GM12878 (cell line): Measurements from ENCODE around the gene TSPAN7. TPM values are rescaled to one million over a fixed set of nuclear protein-coding genes. Genes with fewer than 3 reads are reported as not detected.

Experiments used
- ATAC-seq: fragments of 200-7000 bp; cut with Tn5 transposase; 3 replicates; pipeline ENCODE4 v1.9.1; 2020; ENCODE audit warnings: mild to moderate bottlenecking, moderate library complexity
- BruUV-seq: library from RNA; stranded (reverse); fragments of 400-500 nt; replicated peaks from 2 replicates; lab custom pipeline; 2021; lab: Mats Ljungman, UMichigan
- CTCF ChIA-PET: fragments of 300-600 bp; sonication (Branson Sonifier 250); formaldehyde crosslinking; extraction: SDS; loops from one replicate; lab custom pipeline; 2021; ENCODE audit warnings: inconsistent platforms; lab: Yijun Ruan, JAX
- POLR2A ChIA-PET: fragments of 350-600 bp; formaldehyde crosslinking; extraction: SDS; loops from one replicate; lab custom pipeline; 2021; ENCODE audit warnings: inconsistent platforms; lab: Charles Lee
- RAD21 ChIA-PET: fragments of 300-600 bp; sonication (Branson Sonifier 250); formaldehyde crosslinking; loops from one replicate; lab custom pipeline; 2023; ENCODE audit warnings: antibody characterized with exemption; ENCODE audit not compliant: unreplicated experiment; lab: Charles Lee
- SMC1A ChIA-PET: fragments of 300-600 bp; sonication (Branson Sonifier 250); formaldehyde crosslinking; loops from one replicate; lab custom pipeline; 2023; ENCODE audit not compliant: unreplicated experiment, uncharacterized antibody; lab: Charles Lee
- DNase-seq: peaks from one replicate; pipeline ENCODE4 v3.0.0-alpha.2; 2011; ENCODE audit warnings: low read depth, low spot score
- FAIRE-seq: peaks from 3 replicates; lab custom pipeline; 2011; peaks lifted over from hg19 to GRCh38; lab: Jason Lieb, UNC
- H2AFZ ChIP-seq: 2 replicates; pipeline ENCODE4 v1.6.0; 2011; ENCODE audit warnings: low read depth, low read length, control low read depth; ENCODE audit not compliant: control insufficient read depth
- H3K27ac ChIP-seq: 2 replicates; pipeline ENCODE4 v1.5.1; 2011; ENCODE audit warnings: control low read depth; ENCODE audit not compliant: control insufficient read depth, insufficient read depth
- H3K27me3 ChIP-seq, 2 experiments: replicated peaks in 1 of 2; 2 replicates each; pipeline versions ENCODE4 v1.6.0 to v1.6.1; 2011; ENCODE audit warnings: low read length in 1 of 2; ENCODE audit not compliant: control insufficient read depth in 2 of 2, insufficient read depth in 2 of 2
- H3K36me3 ChIP-seq, 2 experiments: 2 replicates each; pipeline ENCODE4 v1.5.1; 2011; ENCODE audit warnings: low read length in 1 of 2; ENCODE audit not compliant: control insufficient read depth in 2 of 2, insufficient read depth in 2 of 2
- H3K4me1 ChIP-seq: 2 replicates; pipeline ENCODE4 v1.6.1; 2011; ENCODE audit warnings: mild to moderate bottlenecking, low read length, moderate library complexity, mixed read lengths; ENCODE audit not compliant: control insufficient read depth, insufficient read depth
- H3K4me2 ChIP-seq: 2 replicates; pipeline ENCODE4 v1.6.0; 2011; ENCODE audit warnings: control low read depth; ENCODE audit not compliant: control insufficient read depth, insufficient read depth
- H3K4me3 ChIP-seq: fragments of 200-600 bp; sonication (generic); 2 replicates; pipeline ENCODE4 v1.5.1; 2016
- H3K79me2 ChIP-seq: 2 replicates; pipeline ENCODE4 v1.6.0; 2011; ENCODE audit warnings: low read length; ENCODE audit not compliant: control insufficient read depth, insufficient read depth
- H3K9ac ChIP-seq: 2 replicates; pipeline ENCODE4 v1.8.0; 2011; ENCODE audit warnings: low read length, control low read depth, mixed read lengths; ENCODE audit not compliant: control insufficient read depth, insufficient read depth
- H3K9me3 ChIP-seq: replicated peaks from 3 replicates; pipeline ENCODE4 v1.5.1; 2011; ENCODE audit warnings: mild to moderate bottlenecking, low read length; ENCODE audit not compliant: control insufficient read depth, insufficient read depth
- H4K20me1 ChIP-seq: 2 replicates; pipeline ENCODE4 v1.6.0; 2011; ENCODE audit not compliant: control insufficient read depth, insufficient read depth
- BACH1 ChIP-seq: fragments of 450-650 bp; IDR thresholded peaks from 2 replicates; pipeline ENCODE4 v1.6.1; 2017; ENCODE audit warnings: mild to moderate bottlenecking, borderline replicate concordance
- CBFB ChIP-seq: IDR thresholded peaks from 2 replicates; pipeline ENCODE4 v1.6.1; 2016; ENCODE audit warnings: antibody characterized with exemption, low read depth
- CBX5 ChIP-seq: sonication (generic); IDR thresholded peaks from 2 replicates; pipeline ENCODE4 v1.6.1; 2016; ENCODE audit warnings: low read depth, moderate library complexity, mild to moderate bottlenecking, inconsistent platforms
- EGR1 ChIP-seq, 2 experiments: IDR thresholded peaks; 1 replicate in 1 of 2; 2 replicates in 1 of 2; pipeline ENCODE4 v1.6.1; 2011 to 2012; ENCODE audit warnings: low read depth in 2 of 2, low read length in 2 of 2, borderline replicate concordance in 1 of 2, mild to moderate bottlenecking in 1 of 2, moderate library complexity in 1 of 2
- EP300 ChIP-seq, 2 experiments: fragments of 150-350 bp in 1 of 2; IDR thresholded peaks; 2 replicates each; pipeline ENCODE4 v1.6.1; 2011 to 2012; ENCODE audit warnings: low read depth in 2 of 2, low read length in 2 of 2, borderline replicate concordance in 1 of 2, improper control_type of control experiment in 1 of 2, inconsistent platforms in 1 of 2; ENCODE audit not compliant: control insufficient read depth in 1 of 2
- IKZF2 ChIP-seq, 2 experiments: fragments of 450-650 bp; IDR thresholded peaks; 2 replicates each; pipeline ENCODE4 v1.6.1; 2017; ENCODE audit warnings: mild to moderate bottlenecking in 2 of 2, moderate library complexity in 2 of 2
- KAT2A ChIP-seq: conservative IDR thresholded peaks from 2 replicates; pipeline ENCODE4 v1.6.1; 2011; ENCODE audit warnings: low read depth, low read length; ENCODE audit not compliant: control insufficient read depth
- MEF2B ChIP-seq: fragments of 450-650 bp; IDR thresholded peaks from 2 replicates; pipeline ENCODE4 v1.6.1; 2018; ENCODE audit warnings: mild to moderate bottlenecking, moderate library complexity; ENCODE audit not compliant: partially characterized antibody, poor library complexity, severe bottlenecking
- NR2C1 ChIP-seq: fragments of 450-650 bp; IDR thresholded peaks from 2 replicates; pipeline ENCODE4 v1.6.1; 2017; ENCODE audit warnings: antibody characterized with exemption, mild to moderate bottlenecking, moderate library complexity
- SUZ12 ChIP-seq: fragments of 200-600 bp; sonication (generic); IDR thresholded peaks from one replicate; pipeline ENCODE4 v1.6.1; 2018; ENCODE audit warnings: antibody characterized with exemption, mild to moderate bottlenecking; ENCODE audit not compliant: unreplicated experiment
- YBX1 ChIP-seq: fragments of 450-650 bp; IDR thresholded peaks from 2 replicates; pipeline ENCODE4 v1.6.1; 2016; ENCODE audit warnings: antibody characterized with exemption
- ZNF24 ChIP-seq: fragments of 450-650 bp; IDR thresholded peaks from 2 replicates; pipeline ENCODE4 v1.6.1; 2017; ENCODE audit warnings: antibody characterized with exemption, mild to moderate bottlenecking
- in situ Hi-C: fragments of 300-500 bp; cut with MboI; formaldehyde crosslinking; loops from 9 replicates; pipeline ENCODE4 v1.14.3; 2018; ENCODE audit warnings: mixed read lengths
- intact Hi-C: fragments of 100-400 bp; cut with micrococcal nuclease; formaldehyde crosslinking; loops from one replicate; pipeline ENCODE4 v1.14.2; 2022; ENCODE audit not compliant: unreplicated experiment
- polyA plus RNA-seq, 11 experiments: library from polyadenylated mRNA; depleted of rRNA in 4 of 11; unstranded in 6 of 11; stranded (reverse) in 5 of 11; fragments of >200 nt; fragmentation: Nextera tagmentation in 4 of 11; fragmentation: Illumina TruSeq in 1 of 11; extraction: Ambion mirVana in 4 of 11; extraction: Trizol in 1 of 11; gene quantifications; 1 replicate in 1 of 11; 2 replicates in 10 of 11; pipeline versions ENCODE4 v1.2.1 to v1.2.3, GENCODE V29; 2011 to 2016; ENCODE audit warnings: inconsistent platforms in 2 of 11, missing spikeins in 2 of 11, low read depth in 1 of 11
- total RNA-seq, 4 experiments: library from RNA; depleted of rRNA in 3 of 4; stranded (reverse); fragments of >200 nt in 3 of 4; fragmentation: Illumina TruSeq in 1 of 4; extraction: Trizol in 1 of 4; gene quantifications; 2 replicates each; pipeline versions ENCODE4 v1.2.1 to v1.2.3, GENCODE V29; 2013 to 2021
- TF ChIP-seq, protein P1 (sequence below): IDR thresholded peaks from 2 replicates; pipeline ENCODE4 v1.6.1; 2012; ENCODE audit warnings: mild to moderate bottlenecking, low read depth, low read length
- TF ChIP-seq, protein P2 (sequence below): IDR thresholded peaks from 2 replicates; pipeline ENCODE4 v1.6.1; 2012; ENCODE audit warnings: low read depth, low read length, improper control_type of control experiment
- TF ChIP-seq, protein P3 (sequence below): IDR thresholded peaks from 2 replicates; pipeline ENCODE4 v1.6.1; 2011; ENCODE audit warnings: mild to moderate bottlenecking, low read depth, low read length, moderate library complexity; ENCODE audit not compliant: insufficient replicate concordance
- TF ChIP-seq, protein P4 (sequence below): fragments of 450-650 bp; conservative IDR thresholded peaks from 2 replicates; pipeline ENCODE4 v1.6.1; 2017; ENCODE audit warnings: mild to moderate bottlenecking, moderate library complexity

Gene TSPAN7
- total and polyA plus RNA-seq, 10 of the 15 experiments (the other 5 are each of a cell fraction or from before 2014, with no cell fraction given) = 0.04 to 0.77 (median 0.14) TPM; not detected in 4

DNA sequence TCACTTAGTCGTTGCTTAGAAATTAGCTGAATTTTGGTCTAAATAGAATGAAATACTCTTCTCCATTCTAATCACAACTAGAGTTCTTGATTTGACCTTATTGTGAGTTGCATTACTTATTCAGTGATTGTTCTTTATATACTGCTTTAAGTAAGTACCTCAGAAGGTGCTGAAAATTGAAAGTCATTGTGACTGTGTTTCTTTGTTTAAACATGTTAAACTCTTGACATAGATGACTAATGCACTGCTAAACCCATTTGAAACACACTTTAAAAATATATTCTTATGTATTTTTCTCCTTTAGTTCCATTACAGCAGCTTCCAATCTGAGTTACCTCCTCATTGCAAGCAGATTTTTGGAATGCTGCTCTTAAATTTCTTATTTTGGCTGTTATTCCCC, 9.1 kb downstream of the TSPAN7 start (continued):
- TF ChIP-seq, protein P1, sequence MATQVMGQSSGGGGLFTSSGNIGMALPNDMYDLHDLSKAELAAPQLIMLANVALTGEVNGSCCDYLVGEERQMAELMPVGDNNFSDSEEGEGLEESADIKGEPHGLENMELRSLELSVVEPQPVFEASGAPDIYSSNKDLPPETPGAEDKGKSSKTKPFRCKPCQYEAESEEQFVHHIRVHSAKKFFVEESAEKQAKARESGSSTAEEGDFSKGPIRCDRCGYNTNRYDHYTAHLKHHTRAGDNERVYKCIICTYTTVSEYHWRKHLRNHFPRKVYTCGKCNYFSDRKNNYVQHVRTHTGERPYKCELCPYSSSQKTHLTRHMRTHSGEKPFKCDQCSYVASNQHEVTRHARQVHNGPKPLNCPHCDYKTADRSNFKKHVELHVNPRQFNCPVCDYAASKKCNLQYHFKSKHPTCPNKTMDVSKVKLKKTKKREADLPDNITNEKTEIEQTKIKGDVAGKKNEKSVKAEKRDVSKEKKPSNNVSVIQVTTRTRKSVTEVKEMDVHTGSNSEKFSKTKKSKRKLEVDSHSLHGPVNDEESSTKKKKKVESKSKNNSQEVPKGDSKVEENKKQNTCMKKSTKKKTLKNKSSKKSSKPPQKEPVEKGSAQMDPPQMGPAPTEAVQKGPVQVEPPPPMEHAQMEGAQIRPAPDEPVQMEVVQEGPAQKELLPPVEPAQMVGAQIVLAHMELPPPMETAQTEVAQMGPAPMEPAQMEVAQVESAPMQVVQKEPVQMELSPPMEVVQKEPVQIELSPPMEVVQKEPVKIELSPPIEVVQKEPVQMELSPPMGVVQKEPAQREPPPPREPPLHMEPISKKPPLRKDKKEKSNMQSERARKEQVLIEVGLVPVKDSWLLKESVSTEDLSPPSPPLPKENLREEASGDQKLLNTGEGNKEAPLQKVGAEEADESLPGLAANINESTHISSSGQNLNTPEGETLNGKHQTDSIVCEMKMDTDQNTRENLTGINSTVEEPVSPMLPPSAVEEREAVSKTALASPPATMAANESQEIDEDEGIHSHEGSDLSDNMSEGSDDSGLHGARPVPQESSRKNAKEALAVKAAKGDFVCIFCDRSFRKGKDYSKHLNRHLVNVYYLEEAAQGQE = no peak
- TF ChIP-seq, protein P2, sequence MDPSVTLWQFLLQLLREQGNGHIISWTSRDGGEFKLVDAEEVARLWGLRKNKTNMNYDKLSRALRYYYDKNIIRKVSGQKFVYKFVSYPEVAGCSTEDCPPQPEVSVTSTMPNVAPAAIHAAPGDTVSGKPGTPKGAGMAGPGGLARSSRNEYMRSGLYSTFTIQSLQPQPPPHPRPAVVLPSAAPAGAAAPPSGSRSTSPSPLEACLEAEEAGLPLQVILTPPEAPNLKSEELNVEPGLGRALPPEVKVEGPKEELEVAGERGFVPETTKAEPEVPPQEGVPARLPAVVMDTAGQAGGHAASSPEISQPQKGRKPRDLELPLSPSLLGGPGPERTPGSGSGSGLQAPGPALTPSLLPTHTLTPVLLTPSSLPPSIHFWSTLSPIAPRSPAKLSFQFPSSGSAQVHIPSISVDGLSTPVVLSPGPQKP = no peak
- TF ChIP-seq EGR1 (IDR thresholded peaks at IDR 0.05; ENCODE audit: borderline replicate concordance in 1 of 2, low read depth in 2 of 2, low read length in 2 of 2) (no peak), YBX1 (no peak), CBFB (no peak), CBX5 (no peak)
- TF ChIP-seq, protein P3, sequence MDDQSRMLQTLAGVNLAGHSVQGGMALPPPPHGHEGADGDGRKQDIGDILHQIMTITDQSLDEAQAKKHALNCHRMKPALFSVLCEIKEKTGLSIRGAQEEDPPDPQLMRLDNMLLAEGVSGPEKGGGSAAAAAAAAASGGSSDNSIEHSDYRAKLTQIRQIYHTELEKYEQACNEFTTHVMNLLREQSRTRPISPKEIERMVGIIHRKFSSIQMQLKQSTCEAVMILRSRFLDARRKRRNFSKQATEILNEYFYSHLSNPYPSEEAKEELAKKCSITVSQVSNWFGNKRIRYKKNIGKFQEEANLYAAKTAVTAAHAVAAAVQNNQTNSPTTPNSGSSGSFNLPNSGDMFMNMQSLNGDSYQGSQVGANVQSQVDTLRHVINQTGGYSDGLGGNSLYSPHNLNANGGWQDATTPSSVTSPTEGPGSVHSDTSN = no peak

DNA sequence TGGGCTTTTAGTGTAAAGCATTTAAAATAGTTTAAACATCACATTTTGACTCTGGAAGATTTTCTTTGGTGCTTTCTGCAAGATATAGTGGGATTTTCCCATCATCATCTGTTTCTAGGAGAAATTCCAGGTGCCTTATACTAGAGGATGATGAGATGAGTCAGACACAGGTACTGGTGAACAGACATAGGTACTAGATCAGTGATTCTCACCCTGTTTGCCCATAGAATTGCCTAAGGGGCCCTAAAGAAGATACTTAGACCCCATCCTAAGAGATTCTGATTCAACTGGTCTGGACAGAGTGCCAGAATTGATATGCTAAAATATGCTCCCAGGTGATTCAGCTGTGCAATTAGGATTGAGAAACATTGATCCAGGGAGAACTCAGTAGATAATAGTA, 9.7 kb downstream of the TSPAN7 start:
- Histone ChIP-seq H2AFZ (no peak overlapping the region), H3K79me2 (no peaks in the 10 kb centered on the region), H3K9ac (no peak overlapping the region), H3K27ac (no peak overlapping the region), H3K4me1 (no peaks in the 10 kb centered on the region), H3K4me2 (no peak overlapping the region), H4K20me1 (no peaks in the 10 kb centered on the region), H3K27me3 (no peaks in the 10 kb centered on the region), H3K4me3 (no peak overlapping the region), H3K36me3 (no peaks in the 10 kb centered on the region), H3K9me3 (no peaks in the 10 kb centered on the region)
- ChIA-PET SMC1A (no interaction called here), RAD21 (no interaction called here), CTCF (no interaction called here), POLR2A (no interaction called here)
- no TSS peak for BruUV-seq
- intact Hi-C loops (no loop called here), in situ Hi-C loops (no loop called here)
- FAIRE-seq = no peak
- no peak for ATAC-seq
- no peak for DNase-seq
- no peak for TF ChIP-seq IKZF2 (IDR thresholded peaks at IDR 0.05)
- TF ChIP-seq NR2C1 = no peak
- TF ChIP-seq, protein P4, sequence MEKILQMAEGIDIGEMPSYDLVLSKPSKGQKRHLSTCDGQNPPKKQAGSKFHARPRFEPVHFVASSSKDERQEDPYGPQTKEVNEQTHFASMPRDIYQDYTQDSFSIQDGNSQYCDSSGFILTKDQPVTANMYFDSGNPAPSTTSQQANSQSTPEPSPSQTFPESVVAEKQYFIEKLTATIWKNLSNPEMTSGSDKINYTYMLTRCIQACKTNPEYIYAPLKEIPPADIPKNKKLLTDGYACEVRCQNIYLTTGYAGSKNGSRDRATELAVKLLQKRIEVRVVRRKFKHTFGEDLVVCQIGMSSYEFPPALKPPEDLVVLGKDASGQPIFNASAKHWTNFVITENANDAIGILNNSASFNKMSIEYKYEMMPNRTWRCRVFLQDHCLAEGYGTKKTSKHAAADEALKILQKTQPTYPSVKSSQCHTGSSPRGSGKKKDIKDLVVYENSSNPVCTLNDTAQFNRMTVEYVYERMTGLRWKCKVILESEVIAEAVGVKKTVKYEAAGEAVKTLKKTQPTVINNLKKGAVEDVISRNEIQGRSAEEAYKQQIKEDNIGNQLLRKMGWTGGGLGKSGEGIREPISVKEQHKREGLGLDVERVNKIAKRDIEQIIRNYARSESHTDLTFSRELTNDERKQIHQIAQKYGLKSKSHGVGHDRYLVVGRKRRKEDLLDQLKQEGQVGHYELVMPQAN = no peak
- no peak for TF ChIP-seq EP300 (IDR thresholded peaks at IDR 0.05; ENCODE audit: borderline replicate concordance in 1 of 2, control insufficient read depth in 1 of 2, low read depth in 2 of 2, low read length in 2 of 2)
- TF ChIP-seq BACH1 = no peak
- TF ChIP-seq KAT2A = no peak
- TF ChIP-seq MEF2B = no peak
- TF ChIP-seq SUZ12 = no peak
- TF ChIP-seq ZNF24 = no peak
